Effector memory CD4-positive, alpha-beta T cell (primary cell): ENCODE measurements around the gene DAGLA.
A peak's percentile ranks its signal among the peaks of the same experiment; 100 is the strongest.

Experiments used
- DNase-seq, 3 donors: peaks; one replicate each; pipeline ENCODE4 v3.0.0-alpha.2; 2020
- H3K27ac ChIP-seq: 2 replicates; pipeline ENCODE4 v1.7.0; 2013; ENCODE audit warnings: mild to moderate bottlenecking, low read length, moderate library complexity; ENCODE audit not compliant: insufficient read depth, poor library complexity, severe bottlenecking
- H3K27me3 ChIP-seq: replicated peaks from 2 replicates; pipeline ENCODE4 v1.7.0; 2013; ENCODE audit warnings: mild to moderate bottlenecking, low read length; ENCODE audit not compliant: insufficient read depth, control insufficient read depth, poor library complexity, severe bottlenecking
- H3K36me3 ChIP-seq: 2 replicates; pipeline ENCODE4 v1.7.0; 2013; ENCODE audit warnings: mild to moderate bottlenecking, low read length, moderate library complexity; ENCODE audit not compliant: control insufficient read depth, insufficient read depth
- H3K4me1 ChIP-seq: 2 replicates; pipeline ENCODE4 v1.7.0; 2013; ENCODE audit warnings: low read length, mild to moderate bottlenecking; ENCODE audit not compliant: control insufficient read depth, insufficient read depth, poor library complexity, severe bottlenecking
- H3K4me3 ChIP-seq: 2 replicates; pipeline ENCODE4 v1.7.0; 2013; ENCODE audit warnings: low read length, low read depth, mild to moderate bottlenecking; ENCODE audit not compliant: insufficient read depth, poor library complexity, severe bottlenecking
- H3K9me3 ChIP-seq: 2 replicates; pipeline ENCODE4 v1.7.0; 2013; ENCODE audit warnings: mild to moderate bottlenecking, low read length, moderate library complexity; ENCODE audit not compliant: control insufficient read depth

Gene DAGLA

GRCh38 chr11:61726775-61727174, 46.6 kb downstream of the DAGLA start:
- no peak for DNase-seq
- Histone ChIP-seq H3K4me3 (no peak overlapping the region), H3K9me3 (no peaks in the 10 kb centered on the region), H3K27ac (no peak overlapping the region), H3K27me3 (no peaks in the 10 kb centered on the region), H3K36me3 (no peaks in the 10 kb centered on the region), H3K4me1 (no peaks in the 10 kb centered on the region)

GRCh38 chr11:61727401-61727811, 47.2 kb downstream of the DAGLA start:
- H3K9me3 ChIP-seq, result no peaks in the 10 kb centered on the region
- no peaks in the 10 kb centered on the region for H3K27me3 ChIP-seq
- no peak for DNase-seq
- H3K36me3 ChIP-seq, result no peaks in the 10 kb centered on the region
- H3K27ac ChIP-seq, result no peak overlapping the region
- H3K4me1 ChIP-seq, result no peaks in the 10 kb centered on the region
- H3K4me3 ChIP-seq, result no peak overlapping the region

DNA sequence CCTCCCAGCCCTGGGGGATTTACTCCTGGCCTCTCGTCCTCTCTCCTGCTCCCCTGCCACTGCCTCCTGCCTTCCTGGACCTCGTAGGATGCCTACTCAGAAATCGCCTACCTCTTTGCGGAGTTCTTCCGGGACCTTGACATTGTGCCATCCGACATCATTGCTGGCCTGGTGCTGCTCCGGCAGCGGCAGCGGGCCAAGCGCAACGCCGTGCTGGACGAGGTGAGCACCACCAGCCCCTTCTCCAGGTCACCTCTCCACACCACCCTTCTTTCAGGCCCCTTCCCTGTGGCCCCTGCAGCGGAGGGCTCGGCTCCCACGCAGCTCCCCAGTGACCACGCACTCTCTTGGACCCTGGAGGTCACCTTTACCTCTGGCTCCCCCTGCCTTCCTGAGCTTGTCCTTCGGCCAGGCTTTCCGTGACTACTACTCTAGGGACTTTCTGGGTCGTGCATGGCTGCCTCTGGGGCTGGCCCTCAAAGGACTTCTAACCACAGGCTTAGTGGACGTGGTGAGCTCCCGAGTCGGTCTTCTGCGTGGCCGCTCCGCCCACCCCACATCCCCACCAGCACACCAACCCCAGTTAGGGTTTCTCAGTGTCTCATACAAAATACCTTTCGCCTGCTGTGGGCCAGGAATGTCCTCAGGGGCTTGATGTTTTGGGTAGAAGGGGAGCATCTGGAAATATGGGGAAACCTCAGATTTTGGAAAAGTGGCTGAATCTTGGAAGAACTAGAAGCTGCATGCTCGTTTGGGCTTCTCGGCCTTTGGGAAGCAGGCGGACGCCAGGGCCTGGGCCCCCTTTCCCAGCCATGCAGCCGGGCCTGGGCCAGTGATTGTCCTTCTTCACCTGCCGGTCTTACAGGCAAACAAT, 48.1 kb downstream of the DAGLA start:
- no peak for DNase-seq
- H3K36me3 ChIP-seq, result no peaks in the 10 kb centered on the region
- H3K27me3 ChIP-seq, result no peaks in the 10 kb centered on the region
- no peaks in the 10 kb centered on the region for H3K9me3 ChIP-seq
- H3K27ac ChIP-seq, result no peak overlapping the region
- no peak overlapping the region for H3K4me3 ChIP-seq
- H3K4me1 ChIP-seq, result no peaks in the 10 kb centered on the region

DNA sequence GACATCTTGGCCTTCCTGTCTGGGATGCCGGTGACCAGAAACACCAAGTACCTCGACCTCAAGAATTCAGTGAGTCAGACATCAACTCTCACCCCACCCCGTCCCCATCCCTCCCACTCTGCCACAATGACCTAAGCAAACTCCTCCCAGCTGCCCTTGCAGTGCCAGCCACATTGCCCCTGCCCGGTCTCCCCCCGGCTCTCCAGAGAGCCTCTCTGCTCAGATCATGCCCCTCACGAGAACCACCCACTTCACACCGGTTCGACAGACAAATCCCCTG, 48.7 kb downstream of the DAGLA start:
- no peaks in the 10 kb centered on the region for H3K36me3 ChIP-seq

GRCh38 chr11:61730240-61730994, 50.2 kb downstream of the DAGLA start:
- Histone ChIP-seq H3K27ac (no peak overlapping the region), H3K4me1 (no peaks in the 10 kb centered on the region), H3K27me3 (no peaks in the 10 kb centered on the region), H3K36me3 (no peaks in the 10 kb centered on the region), H3K4me3 (no peak overlapping the region), H3K9me3 (no peaks in the 10 kb centered on the region)
- no peak for DNase-seq

More for the DNA sequence above, 48.7 kb downstream of the DAGLA start:
- DNase-seq, result no peak
- H3K9me3 ChIP-seq, result no peaks in the 10 kb centered on the region
- H3K27ac ChIP-seq, result no peak overlapping the region
- H3K4me1 ChIP-seq, result no peaks in the 10 kb centered on the region
- H3K27me3 ChIP-seq, result no peaks in the 10 kb centered on the region
- no peak overlapping the region for H3K4me3 ChIP-seq

- Histone ChIP-seq H3K27ac (no peak overlapping the region), H3K9me3 (no peaks in the 10 kb centered on the region), H3K4me3 (no peak overlapping the region), H3K4me1 (no peaks in the 10 kb centered on the region), H3K36me3 (no peaks in the 10 kb centered on the region), H3K27me3 (no peaks in the 10 kb centered on the region)
- DNase-seq, result no peak
These were observed 51.2 kb downstream of the DAGLA start for GRCh38 chr11:61731211-61731951.

GRCh38 chr11:61731952-61732675, 51.9 kb downstream of the DAGLA start:
- no peak for DNase-seq
- no peaks in the 10 kb centered on the region for H3K36me3 ChIP-seq
- H3K27me3 ChIP-seq, result no peaks in the 10 kb centered on the region
- H3K9me3 ChIP-seq, result no peaks in the 10 kb centered on the region
- H3K4me3 ChIP-seq, result no peak overlapping the region
- H3K27ac ChIP-seq, result no peak overlapping the region
- H3K4me1 ChIP-seq, result no peaks in the 10 kb centered on the region

DNA sequence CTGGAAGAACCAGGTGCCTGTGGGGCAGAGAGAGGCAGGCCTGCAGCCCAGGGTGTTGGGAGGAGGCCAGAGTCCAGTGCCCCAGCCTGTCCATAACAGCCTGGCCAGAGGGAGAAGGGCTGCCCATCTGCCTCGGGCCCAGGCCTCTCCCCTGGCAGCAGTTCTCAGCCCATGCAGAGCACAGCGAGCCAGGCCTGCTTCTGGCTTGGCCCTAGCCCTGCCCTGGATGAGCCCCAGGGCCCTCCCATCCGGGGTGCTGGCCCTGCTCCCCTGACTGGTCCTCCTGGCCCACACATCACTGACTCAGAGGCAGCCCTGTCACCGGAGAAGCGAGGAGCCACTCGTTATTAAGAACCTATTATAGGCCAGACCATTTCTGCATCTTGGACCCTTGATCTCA, 52.5 kb downstream of the DAGLA start:
- no peaks in the 10 kb centered on the region for H3K27me3 ChIP-seq
- no peak overlapping the region for H3K27ac ChIP-seq
- DNase-seq, result no peak
- no peak overlapping the region for H3K4me3 ChIP-seq
- no peaks in the 10 kb centered on the region for H3K9me3 ChIP-seq
- H3K36me3 ChIP-seq, result no peaks in the 10 kb centered on the region
- no peaks in the 10 kb centered on the region for H3K4me1 ChIP-seq

DNA sequence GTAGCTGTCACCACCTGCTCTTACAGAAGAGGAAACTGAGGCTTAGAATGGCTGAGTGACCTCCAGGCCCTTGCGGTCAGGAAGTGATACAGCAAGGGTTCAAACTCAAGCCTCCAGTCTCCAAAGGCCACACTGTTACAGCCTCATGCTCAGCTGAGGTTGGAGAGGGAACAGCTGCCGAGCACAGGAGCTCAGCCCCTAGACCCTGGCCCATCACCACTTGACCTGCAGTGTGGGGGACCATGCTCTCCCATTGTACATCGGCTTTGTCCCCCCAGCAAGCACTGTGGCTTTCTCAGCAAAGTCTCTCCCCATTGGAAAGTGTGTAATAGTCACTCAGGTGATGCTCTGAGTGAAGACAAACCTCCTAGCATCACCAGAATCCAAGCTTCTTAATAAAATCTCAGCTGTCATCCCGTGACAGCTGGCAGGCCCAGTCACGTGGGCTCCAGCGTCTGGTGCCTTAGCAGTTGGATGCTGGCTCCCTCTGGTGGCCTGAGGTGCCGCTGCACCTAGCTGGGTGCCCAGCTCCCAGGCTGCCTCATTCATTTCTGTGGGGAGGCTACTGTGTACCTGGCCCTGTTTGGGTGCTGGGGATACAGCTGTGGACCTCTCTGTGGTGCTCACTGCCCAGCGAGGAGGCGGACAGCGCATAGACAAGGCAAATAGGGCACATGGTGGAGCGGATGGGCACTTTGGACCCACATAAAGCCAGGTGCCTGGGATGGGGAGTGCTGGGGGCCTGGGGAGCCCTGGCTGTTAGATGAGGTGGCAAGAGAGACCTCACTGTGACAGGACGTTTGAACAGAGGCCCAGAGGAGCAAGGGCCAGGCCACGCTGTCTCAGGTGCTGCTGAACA, 53.2 kb downstream of the DAGLA start:
- Histone ChIP-seq H3K36me3 (no peaks in the 10 kb centered on the region), H3K9me3 (no peaks in the 10 kb centered on the region), H3K27me3 (no peaks in the 10 kb centered on the region), H3K4me3 (no peak overlapping the region), H3K4me1 (no peaks in the 10 kb centered on the region), H3K27ac (no peak overlapping the region)
- DNase-seq, result peak; percentile 69 to 76 (median 71)
